Nephron progenitor cell (in vitro differentiated cells): ENCODE results near the gene MEF2D.
A peak's percentile ranks its signal among the peaks of the same experiment; 100 is the strongest.

Experiments
- DNase-seq: peaks from one replicate; pipeline ENCODE4 v3.0.0; 2021
- H3K27ac Mint-ChIP-seq: 2 replicates; pipeline ENCODE4 v1.8.0; 2021; ENCODE audit warnings: mild to moderate bottlenecking, moderate library complexity, mixed read lengths
- H3K27me3 Mint-ChIP-seq: 2 replicates; pipeline ENCODE4 v1.8.0; 2021; ENCODE audit warnings: mild to moderate bottlenecking, low read depth, mixed read lengths; ENCODE audit not compliant: poor library complexity
- H3K36me3 Mint-ChIP-seq: 2 replicates; pipeline ENCODE4 v1.8.0; 2021; ENCODE audit warnings: low read depth, mixed read lengths
- H3K4me1 Mint-ChIP-seq: 2 replicates; pipeline ENCODE4 v1.8.0; 2021; ENCODE audit warnings: mixed read lengths
- H3K4me3 Mint-ChIP-seq: 2 replicates; pipeline ENCODE4 v1.8.0; 2021; ENCODE audit warnings: mild to moderate bottlenecking, moderate library complexity, mixed read lengths
- H3K9me3 Mint-ChIP-seq: 2 replicates; pipeline ENCODE4 v1.8.0; 2021; ENCODE audit warnings: mild to moderate bottlenecking, moderate library complexity, mixed read lengths
- CTCF ChIP-seq: fragments of 200-600 bp; sonication (generic); IDR thresholded peaks from 2 replicates; pipeline ENCODE4 v1.5.0; 2021; ENCODE audit warnings: antibody characterized with exemption

MEF2D gene

GRCh38 chr1:156506450-156506849 lies 5.9 kb upstream of the MEF2D start:
- no peak overlapping the region for H3K4me3 Mint-ChIP-seq
- H3K36me3 Mint-ChIP-seq, result no peaks in the 10 kb centered on the region

GRCh38 chr1:156505679-156506298 lies 5.2 kb upstream of the MEF2D start:
- TF ChIP-seq CTCF, result no peak
- Mint-ChIP-seq H3K4me1 (peaks cover 79% of the 10 kb centered on the region), H3K36me3 (no peaks in the 10 kb centered on the region), H3K9me3 (no peaks in the 10 kb centered on the region), H3K27me3 (peaks cover 5% of the 10 kb centered on the region), H3K27ac (peak overlapping the region; percentile 94), H3K4me3 (peak overlapping the region; percentile 80)
- DNase-seq, result no peak

More at GRCh38 chr1:156506450-156506849, 5.9 kb upstream of the MEF2D start:
- Mint-ChIP-seq H3K27ac (no peak overlapping the region), H3K4me1 (peaks cover 80% of the 10 kb centered on the region), H3K9me3 (no peaks in the 10 kb centered on the region), H3K27me3 (peaks cover 11% of the 10 kb centered on the region)
- no peak for TF ChIP-seq CTCF
- no peak for DNase-seq

GRCh38 chr1:156504821-156505678 lies 4.5 kb upstream of the MEF2D start:
- peak overlapping the region; percentile 80 for H3K4me3 Mint-ChIP-seq
- H3K9me3 Mint-ChIP-seq, result no peaks in the 10 kb centered on the region
- TF ChIP-seq CTCF, result no peak
- peaks cover 72% of the 10 kb centered on the region for H3K4me1 Mint-ChIP-seq
- no peaks in the 10 kb centered on the region for H3K36me3 Mint-ChIP-seq
- peaks cover 3% of the 10 kb centered on the region for H3K27me3 Mint-ChIP-seq
- DNase-seq, result peak; percentile 93
- H3K27ac Mint-ChIP-seq, result peak overlapping the region; percentile 94

- Mint-ChIP-seq H3K4me1 (peaks cover 66% of the 10 kb centered on the region), H3K9me3 (no peaks in the 10 kb centered on the region), H3K27me3 (no peaks in the 10 kb centered on the region), H3K27ac (peak overlapping the region; percentile 47), H3K4me3 (peak overlapping the region; percentile 60), H3K36me3 (no peaks in the 10 kb centered on the region)
- no peak for TF ChIP-seq CTCF
- no peak for DNase-seq
These were observed 3.9 kb upstream of the MEF2D start for GRCh38 chr1:156504438-156504813.

GRCh38 chr1:156503698-156504437 lies 3.3 kb upstream of the MEF2D start:
- no peak for TF ChIP-seq CTCF
- no peak overlapping the region for H3K4me3 Mint-ChIP-seq
- no peak for DNase-seq
- no peaks in the 10 kb centered on the region for H3K9me3 Mint-ChIP-seq
- no peak overlapping the region for H3K27ac Mint-ChIP-seq
- no peaks in the 10 kb centered on the region for H3K36me3 Mint-ChIP-seq
- H3K4me1 Mint-ChIP-seq, result peaks cover 65% of the 10 kb centered on the region
- H3K27me3 Mint-ChIP-seq, result no peaks in the 10 kb centered on the region
